HepG2 (cell line): ENCODE data around the gene ZNF77. TPM values are rescaled to one million over a fixed set of nuclear protein-coding genes. Genes with fewer than 3 reads are reported as not detected.

Experiments
- ATAC-seq: fragments of 200-7000 bp; cut with Tn5 transposase; 3 replicates; pipeline ENCODE4 v1.9.1; 2020; ENCODE audit warnings: mild to moderate bottlenecking, moderate library complexity
- BruUV-seq: library from RNA; stranded (reverse); fragments of 400-500 nt; replicated peaks from 2 replicates; lab custom pipeline; 2021; lab: Mats Ljungman, UMichigan
- CTCF ChIA-PET: fragments of 300-600 bp; formaldehyde crosslinking; extraction: SDS; loops from one replicate; lab custom pipeline; 2021; ENCODE audit warnings: low total read pairs, inconsistent platforms, low intra/inter-chr PET ratio; lab: Yijun Ruan, JAX
- POLR2A ChIA-PET: fragments of 350-600 bp; sonication (Branson Sonifier 250); formaldehyde crosslinking; loops from one replicate; lab custom pipeline; 2020; ENCODE audit warnings: antibody characterized with exemption, inconsistent platforms; lab: Yijun Ruan, JAX
- DNase-seq: peaks from one replicate; pipeline ENCODE4 v3.0.0-alpha.2; 2015; ENCODE audit warnings: low spot score
- FAIRE-seq: peaks from 3 replicates; lab custom pipeline; 2011; peaks lifted over from hg19 to GRCh38; lab: Jason Lieb, UNC
- H2AFZ ChIP-seq: one replicate; pipeline ENCODE4 v1.6.1; 2011; ENCODE audit warnings: low read length, inconsistent platforms
- H3K27ac ChIP-seq: fragments of 300-600 bp; 3 replicates; pipeline ENCODE4 v1.8.0; 2011; ENCODE audit warnings: mixed run types, mild to moderate bottlenecking, mixed read lengths, low read length, inconsistent platforms; ENCODE audit not compliant: insufficient read depth; ENCODE audit errors: extremely low read length
- H3K27me3 ChIP-seq, 2 experiments: fragments of 200-600 bp in 1 of 2; 2 replicates in 1 of 2; 3 replicates in 1 of 2; pipeline versions ENCODE4 v1.6.0 to v1.8.0; 2011; ENCODE audit warnings: low read length in 2 of 2, mild to moderate bottlenecking in 2 of 2, moderate library complexity in 2 of 2, inconsistent platforms in 1 of 2; ENCODE audit not compliant: insufficient read depth in 2 of 2, control insufficient read depth in 1 of 2
- H3K36me3 ChIP-seq, 2 experiments: fragments of 200-600 bp in 1 of 2; replicated peaks in 1 of 2; 2 replicates in 1 of 2; 3 replicates in 1 of 2; pipeline versions ENCODE4 v1.5.1 to v1.8.0; 2011; ENCODE audit warnings: low read length in 2 of 2, inconsistent platforms in 1 of 2; ENCODE audit not compliant: insufficient read depth in 2 of 2, control insufficient read depth in 1 of 2
- H3K4me1 ChIP-seq: 2 replicates; pipeline ENCODE4 v1.5.1; 2012; ENCODE audit warnings: low read length, inconsistent platforms; ENCODE audit not compliant: insufficient read depth
- H3K4me2 ChIP-seq: 2 replicates; pipeline ENCODE4 v1.6.0; 2011; ENCODE audit warnings: low read depth, low read length, inconsistent platforms
- H3K4me3 ChIP-seq, 3 experiments: fragments of 200-600 bp in 1 of 3; sonication (generic), shearing (Covaris generic) in 1 of 3; replicated peaks in 1 of 3; 2 replicates each; pipeline ENCODE4 v1.5.1; 2011 to 2016; ENCODE audit warnings: low read length in 3 of 3, inconsistent platforms in 2 of 3, low read depth in 2 of 3, mild to moderate bottlenecking in 2 of 3, control low read depth in 1 of 3, mixed read lengths in 1 of 3; ENCODE audit not compliant: insufficient read depth in 1 of 3
- H3K79me2 ChIP-seq: one replicate; pipeline ENCODE4 v1.6.1; 2011; ENCODE audit warnings: low read length, inconsistent platforms; ENCODE audit not compliant: insufficient read depth
- H3K9ac ChIP-seq: 2 replicates; pipeline ENCODE4 v1.6.0; 2011; ENCODE audit warnings: mild to moderate bottlenecking, low read depth, low read length, inconsistent platforms; ENCODE audit not compliant: insufficient read depth
- H3K9me3 ChIP-seq: 2 replicates; pipeline ENCODE4 v1.5.1; 2012; ENCODE audit warnings: mild to moderate bottlenecking, low read length
- H4K20me1 ChIP-seq: 2 replicates; pipeline ENCODE4 v1.6.0; 2011; ENCODE audit warnings: inconsistent platforms, mild to moderate bottlenecking, low read length, moderate library complexity; ENCODE audit not compliant: insufficient read depth
- ELF4 ChIP-seq: sonication (generic); formaldehyde crosslinking; IDR thresholded peaks from 2 replicates; pipeline ENCODE4 v1.5.0; 2020; ENCODE audit warnings: missing genetic modification reagents, mild to moderate bottlenecking, moderate library complexity, borderline replicate concordance
- NFIC ChIP-seq: IDR thresholded peaks from 2 replicates; pipeline ENCODE4 v1.6.1; 2012; ENCODE audit warnings: mild to moderate bottlenecking, low read length, inconsistent platforms
- PCBP1 ChIP-seq: fragments of 200-400 bp; formaldehyde crosslinking; IDR thresholded peaks from 2 replicates; pipeline ENCODE4 v1.6.1; 2017; ENCODE audit warnings: mild to moderate bottlenecking, low read depth, low read length, borderline replicate concordance
- RBFOX2 ChIP-seq: fragments of 200-400 bp; formaldehyde crosslinking; IDR thresholded peaks from 2 replicates; pipeline ENCODE4 v1.6.1; 2017; ENCODE audit warnings: low read depth, mild to moderate bottlenecking, low read length
- SNAPC2 ChIP-seq: sonication (generic); formaldehyde crosslinking; IDR thresholded peaks from 2 replicates; pipeline ENCODE4 v1.8.1; 2022; ENCODE audit warnings: mild to moderate bottlenecking, missing genetic modification reagents
- ZNF121 ChIP-seq: sonication (generic); formaldehyde crosslinking; IDR thresholded peaks from 2 replicates; pipeline ENCODE4 v1.5.0; 2020; ENCODE audit warnings: mild to moderate bottlenecking, missing genetic modification reagents
- ZNF296 ChIP-seq: sonication (generic); formaldehyde crosslinking; conservative IDR thresholded peaks from 2 replicates; pipeline ENCODE4 v1.5.0; 2020; ENCODE audit warnings: mild to moderate bottlenecking, missing genetic modification reagents
- ZNF343 ChIP-seq: sonication (generic); formaldehyde crosslinking; IDR thresholded peaks from 2 replicates; pipeline ENCODE4 v1.4.0; 2020; ENCODE audit warnings: mild to moderate bottlenecking, missing genetic modification reagents
- ZNF557 ChIP-seq: sonication (generic); formaldehyde crosslinking; IDR thresholded peaks from 2 replicates; pipeline ENCODE4 v1.4.0; 2020; ENCODE audit warnings: missing genetic modification reagents
- ZNF747 ChIP-seq: sonication (generic); formaldehyde crosslinking; IDR thresholded peaks from 2 replicates; pipeline ENCODE4 v1.8.1; 2023; ENCODE audit warnings: missing genetic modification reagents, mild to moderate bottlenecking, borderline replicate concordance
- ZSCAN29 ChIP-seq: sonication (generic); formaldehyde crosslinking; conservative IDR thresholded peaks from 2 replicates; pipeline ENCODE4 v1.4.0; 2020; ENCODE audit warnings: mild to moderate bottlenecking, missing genetic modification reagents
- WGBS: methylation state at CpG from one replicate; pipeline ENCODE4 v1.1.6; 2017; ENCODE audit warnings: low lambda C conversion rate; 5-methylcytosine and 5-hydroxymethylcytosine counted together
- in situ Hi-C: cut with HindIII; loops from 2 replicates; pipeline ENCODE4 v1.10.0; 2017; ENCODE audit warnings: low pct_unique_long_range_greater_than_20kb; ENCODE audit not compliant: extremely low pct_ligation_motif_present
- intact Hi-C: fragments of 100-400 bp; cut with micrococcal nuclease; formaldehyde crosslinking; loops from one replicate; pipeline ENCODE4 v1.10.0; 2022; ENCODE audit not compliant: unreplicated experiment
- polyA plus RNA-seq, 8 experiments: library from polyadenylated mRNA; depleted of rRNA in 3 of 8; stranded (reverse) in 7 of 8; unstranded in 1 of 8; fragments of >200 nt; fragmentation: Illumina TruSeq in 4 of 8; extraction: Trizol in 4 of 8; gene quantifications; 2 replicates each; pipeline versions ENCODE4 v1.2.1 to v1.2.3, GENCODE V29; 2011 to 2016; ENCODE audit warnings: low read depth in 4 of 8, missing spikeins in 1 of 8, mixed read lengths in 1 of 8; ENCODE audit not compliant: insufficient read depth in 1 of 8
- total RNA-seq, 5 experiments: library from RNA; depleted of rRNA; stranded (reverse); fragments of >200 nt; fragmentation: Illumina TruSeq; extraction: Trizol; gene quantifications; 2 replicates each; pipeline ENCODE4 v1.2.3, GENCODE V29; 2016; ENCODE audit warnings: low read depth in 1 of 5
- TF ChIP-seq, protein P1 (sequence below): IDR thresholded peaks from 2 replicates; pipeline ENCODE4 v1.6.1; 2016
- TF ChIP-seq, protein P2 (sequence below): sonication (generic); formaldehyde crosslinking; IDR thresholded peaks from 2 replicates; pipeline ENCODE4 v1.9.0; 2021; ENCODE audit warnings: mild to moderate bottlenecking, missing genetic modification reagents

ZNF77 gene
- total and polyA plus RNA-seq, 2 of the 13 experiments (the other 11 are each of a cell fraction or from before 2014, with no cell fraction given) = 7.1 to 11.5 TPM

DNA sequence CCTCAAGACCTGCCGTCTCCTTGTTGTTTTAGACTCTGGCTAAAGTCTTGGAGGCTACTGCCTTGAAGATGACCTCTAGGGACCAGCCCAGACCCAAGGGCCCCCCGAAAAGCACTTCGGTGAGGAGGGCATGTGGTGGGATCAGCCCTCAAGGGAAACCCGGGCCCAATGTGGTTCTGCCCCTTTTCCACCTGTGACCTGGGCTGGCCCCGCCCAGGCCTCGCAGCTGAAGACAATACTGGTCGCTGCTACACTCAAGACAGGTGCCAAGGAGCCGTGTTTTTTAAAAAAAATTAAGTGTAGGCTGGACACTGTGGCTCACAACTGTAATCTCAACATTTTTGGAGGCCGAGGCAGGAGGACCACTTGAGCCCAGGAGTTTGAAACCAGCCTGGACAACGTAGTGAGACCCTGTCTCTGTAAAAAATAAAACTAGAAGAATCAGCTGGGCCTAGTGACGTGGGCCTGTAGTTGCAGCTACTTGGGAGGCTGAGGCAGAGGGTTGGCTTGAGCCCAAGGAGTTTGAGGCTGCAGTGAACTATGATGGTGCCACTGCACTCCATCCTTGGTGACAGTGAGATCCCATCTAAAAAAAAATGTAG, 33.5 kb upstream of the ZNF77 start:
- POLR2A ChIA-PET = interaction anchor here (2.7 kb wide), 1 partner anchor 27 kb away, joined by 9 read pairs; no protein-coding TSS in a partner anchor
- DNase-seq (no peak), ATAC-seq (no peak), FAIRE-seq (no peak)
- intact Hi-C loops = loop anchor here (5.0 kb wide), 1 partner anchor 114 kb away; the partner anchor contains the start of gene GNA11
- H3K36me3 ChIP-seq = no peaks in the 10 kb centered on the region
- H3K79me2 ChIP-seq = no peaks in the 10 kb centered on the region
- H3K9ac ChIP-seq = 0 out of 2 replicates have a peak overlapping the region, but pooled peaks have one; percentile 37
- BruUV-seq = no TSS peak
- peaks cover 60% of the 10 kb centered on the region for H3K4me1 ChIP-seq
- H3K27me3 ChIP-seq = peaks cover 0 to 34% of the 10 kb centered on the region in 2 experiments; a peak in 4 of 5 replicates
- peak overlapping the region; percentile 62 to 78 (median 69); a peak in 5 of 6 replicates for H3K4me3 ChIP-seq
- no peak overlapping the region for H2AFZ ChIP-seq
- CTCF ChIA-PET = no interaction called here
- H3K4me2 ChIP-seq = peak overlapping the region; percentile 93
- no peak overlapping the region for H3K27ac ChIP-seq
- in situ Hi-C loops = no loop called here
- no peaks in the 10 kb centered on the region for H3K9me3 ChIP-seq
- no peaks in the 10 kb centered on the region for H4K20me1 ChIP-seq
- WGBS = 39% methylated on average over 10 of the region's 11 CpGs
- 0 out of 2 replicates have a peak, but pooled peaks have one; percentile 0 for TF ChIP-seq ZSCAN29 (CRISPR knock-in tag)
- TF ChIP-seq NFIC = no peak
- TF ChIP-seq ZNF343 = no peak
- TF ChIP-seq ZNF557 = no peak
- TF ChIP-seq ZNF121 (CRISPR knock-in tag) = peak; percentile 69; the same call in 1 of the 2 replicates
- no peak for TF ChIP-seq ELF4 (CRISPR knock-in tag)
- TF ChIP-seq, protein P1, sequence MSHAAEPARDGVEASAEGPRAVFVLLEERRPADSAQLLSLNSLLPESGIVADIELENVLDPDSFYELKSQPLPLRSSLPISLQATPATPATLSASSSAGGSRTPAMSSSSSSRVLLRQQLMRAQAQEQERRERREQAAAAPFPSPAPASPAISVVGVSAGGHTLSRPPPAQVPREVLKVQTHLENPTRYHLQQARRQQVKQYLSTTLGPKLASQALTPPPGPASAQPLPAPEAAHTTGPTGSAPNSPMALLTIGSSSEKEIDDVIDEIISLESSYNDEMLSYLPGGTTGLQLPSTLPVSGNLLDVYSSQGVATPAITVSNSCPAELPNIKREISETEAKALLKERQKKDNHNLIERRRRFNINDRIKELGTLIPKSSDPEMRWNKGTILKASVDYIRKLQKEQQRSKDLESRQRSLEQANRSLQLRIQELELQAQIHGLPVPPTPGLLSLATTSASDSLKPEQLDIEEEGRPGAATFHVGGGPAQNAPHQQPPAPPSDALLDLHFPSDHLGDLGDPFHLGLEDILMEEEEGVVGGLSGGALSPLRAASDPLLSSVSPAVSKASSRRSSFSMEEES (CRISPR knock-in tag) = no peak
- TF ChIP-seq, protein P2, sequence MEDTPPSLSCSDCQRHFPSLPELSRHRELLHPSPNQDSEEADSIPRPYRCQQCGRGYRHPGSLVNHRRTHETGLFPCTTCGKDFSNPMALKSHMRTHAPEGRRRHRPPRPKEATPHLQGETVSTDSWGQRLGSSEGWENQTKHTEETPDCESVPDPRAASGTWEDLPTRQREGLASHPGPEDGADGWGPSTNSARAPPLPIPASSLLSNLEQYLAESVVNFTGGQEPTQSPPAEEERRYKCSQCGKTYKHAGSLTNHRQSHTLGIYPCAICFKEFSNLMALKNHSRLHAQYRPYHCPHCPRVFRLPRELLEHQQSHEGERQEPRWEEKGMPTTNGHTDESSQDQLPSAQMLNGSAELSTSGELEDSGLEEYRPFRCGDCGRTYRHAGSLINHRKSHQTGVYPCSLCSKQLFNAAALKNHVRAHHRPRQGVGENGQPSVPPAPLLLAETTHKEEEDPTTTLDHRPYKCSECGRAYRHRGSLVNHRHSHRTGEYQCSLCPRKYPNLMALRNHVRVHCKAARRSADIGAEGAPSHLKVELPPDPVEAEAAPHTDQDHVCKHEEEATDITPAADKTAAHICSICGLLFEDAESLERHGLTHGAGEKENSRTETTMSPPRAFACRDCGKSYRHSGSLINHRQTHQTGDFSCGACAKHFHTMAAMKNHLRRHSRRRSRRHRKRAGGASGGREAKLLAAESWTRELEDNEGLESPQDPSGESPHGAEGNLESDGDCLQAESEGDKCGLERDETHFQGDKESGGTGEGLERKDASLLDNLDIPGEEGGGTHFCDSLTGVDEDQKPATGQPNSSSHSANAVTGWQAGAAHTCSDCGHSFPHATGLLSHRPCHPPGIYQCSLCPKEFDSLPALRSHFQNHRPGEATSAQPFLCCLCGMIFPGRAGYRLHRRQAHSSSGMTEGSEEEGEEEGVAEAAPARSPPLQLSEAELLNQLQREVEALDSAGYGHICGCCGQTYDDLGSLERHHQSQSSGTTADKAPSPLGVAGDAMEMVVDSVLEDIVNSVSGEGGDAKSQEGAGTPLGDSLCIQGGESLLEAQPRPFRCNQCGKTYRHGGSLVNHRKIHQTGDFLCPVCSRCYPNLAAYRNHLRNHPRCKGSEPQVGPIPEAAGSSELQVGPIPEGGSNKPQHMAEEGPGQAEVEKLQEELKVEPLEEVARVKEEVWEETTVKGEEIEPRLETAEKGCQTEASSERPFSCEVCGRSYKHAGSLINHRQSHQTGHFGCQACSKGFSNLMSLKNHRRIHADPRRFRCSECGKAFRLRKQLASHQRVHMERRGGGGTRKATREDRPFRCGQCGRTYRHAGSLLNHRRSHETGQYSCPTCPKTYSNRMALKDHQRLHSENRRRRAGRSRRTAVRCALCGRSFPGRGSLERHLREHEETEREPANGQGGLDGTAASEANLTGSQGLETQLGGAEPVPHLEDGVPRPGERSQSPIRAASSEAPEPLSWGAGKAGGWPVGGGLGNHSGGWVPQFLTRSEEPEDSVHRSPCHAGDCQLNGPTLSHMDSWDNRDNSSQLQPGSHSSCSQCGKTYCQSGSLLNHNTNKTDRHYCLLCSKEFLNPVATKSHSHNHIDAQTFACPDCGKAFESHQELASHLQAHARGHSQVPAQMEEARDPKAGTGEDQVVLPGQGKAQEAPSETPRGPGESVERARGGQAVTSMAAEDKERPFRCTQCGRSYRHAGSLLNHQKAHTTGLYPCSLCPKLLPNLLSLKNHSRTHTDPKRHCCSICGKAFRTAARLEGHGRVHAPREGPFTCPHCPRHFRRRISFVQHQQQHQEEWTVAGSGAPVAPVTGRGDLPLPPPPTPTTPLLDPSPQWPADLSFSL = no peak
- TF ChIP-seq ZNF747 = no peak
- no peak for TF ChIP-seq RBFOX2
- no peak for TF ChIP-seq SNAPC2 (CRISPR knock-in tag)
- TF ChIP-seq PCBP1 = no peak
- TF ChIP-seq ZNF296 (CRISPR knock-in tag) = no peak
